Bronchial smooth muscle cell (primary cell): ENCODE results near the gene LY6G6F. TPM values are rescaled to one million over a fixed set of nuclear protein-coding genes. Genes with fewer than 3 reads are reported as not detected.

Experiments
- total RNA-seq: library from RNA; depleted of rRNA; stranded (reverse); fragments of >200 nt; gene quantifications from 2 replicates; pipeline ENCODE4 v1.2.1, GENCODE V29; 2014

LY6G6F gene
- total RNA-seq, 1 donor from 2014 or later: not detected

Other genes with a start within 250 kb of the LY6G6F start
- gene MICB, start 208.7 kb upstream of the LY6G6F start, total RNA-seq: 3.1 and 6.1 TPM in 2 replicates
- not detected in 2 replicates for gene MCCD1, start 177.9 kb upstream of the LY6G6F start, total RNA-seq
- gene DDX39B, start 164.9 kb upstream of the LY6G6F start, total RNA-seq: 324 and 339 TPM in 2 replicates
- 8.9 and 10.4 TPM in 2 replicates for gene ATP6V1G2, start 160.3 kb upstream of the LY6G6F start, total RNA-seq
- gene NFKBIL1, start 159.3 kb upstream of the LY6G6F start, total RNA-seq: 32.9 and 39.4 TPM in 2 replicates
- gene LTA, start 134.6 kb upstream of the LY6G6F start, total RNA-seq: not detected in 2 replicates
- gene TNF, start 131.3 kb upstream of the LY6G6F start, total RNA-seq: not detected in 2 replicates
- gene LTB, start 124.4 kb upstream of the LY6G6F start, total RNA-seq: not detected in 2 replicates
- 0.09 and 0.32 TPM in 2 replicates for gene LST1, start 120.6 kb upstream of the LY6G6F start, total RNA-seq
- gene NCR3, start 113.9 kb upstream of the LY6G6F start, total RNA-seq: not detected in 2 replicates
- gene AIF1, start 91.6 kb upstream of the LY6G6F start, total RNA-seq: not detected in 2 replicates
- 18.4 and 18.6 TPM in 2 replicates for gene PRRC2A, start 86.2 kb upstream of the LY6G6F start, total RNA-seq
- 81.1 and 90.6 TPM in 2 replicates for gene BAG6, start 54.2 kb upstream of the LY6G6F start, total RNA-seq
- gene APOM, start 51.0 kb upstream of the LY6G6F start, total RNA-seq: 1.6 and 1.8 TPM in 2 replicates
- gene C6orf47, start 46.1 kb upstream of the LY6G6F start, total RNA-seq: 16.9 and 19.9 TPM in 2 replicates
- 12.2 and 14.3 TPM in 2 replicates for gene GPANK1, start 41.9 kb upstream of the LY6G6F start, total RNA-seq
- 70.2 and 83.9 TPM in 2 replicates for gene CSNK2B, start 40.8 kb upstream of the LY6G6F start, total RNA-seq
- 2.2 and 4.0 TPM in 2 replicates for gene LY6G5B, start 36.9 kb upstream of the LY6G6F start, total RNA-seq
- gene LY6G5C, start 25.8 kb upstream of the LY6G6F start, total RNA-seq: 0.09 and 0.63 TPM in 2 replicates
- 54.5 and 96.4 TPM in 2 replicates for gene ABHD16A, start 3.5 kb upstream of the LY6G6F start, total RNA-seq
- gene LY6G6D, start 8.5 kb downstream of the LY6G6F start, total RNA-seq: 0.47 TPM in 1 of 2 replicates, not detected in the other
- not detected in 2 replicates for gene LY6G6C, start 14.9 kb downstream of the LY6G6F start, total RNA-seq
- gene MPIG6B, start 16.5 kb downstream of the LY6G6F start, total RNA-seq: not detected in 2 replicates
- gene DDAH2, start 22.4 kb downstream of the LY6G6F start, total RNA-seq: 152 and 207 TPM in 2 replicates
- 521 and 664 TPM in 2 replicates for gene CLIC1, start 29.7 kb downstream of the LY6G6F start, total RNA-seq
- 2.7 and 3.6 TPM in 2 replicates for gene MSH5, start 33.1 kb downstream of the LY6G6F start, total RNA-seq
- gene SAPCD1, start 55.8 kb downstream of the LY6G6F start, total RNA-seq: 0.26 and 1.3 TPM in 2 replicates
- gene VWA7, start 70.5 kb downstream of the LY6G6F start, total RNA-seq: 0.79 and 0.86 TPM in 2 replicates
- 28.1 and 36.1 TPM in 2 replicates for gene VARS1, start 88.9 kb downstream of the LY6G6F start, total RNA-seq
- 17.8 and 19.1 TPM in 2 replicates for gene LSM2, start 100.1 kb downstream of the LY6G6F start, total RNA-seq
- 1.7 and 2.3 TPM in 2 replicates for gene HSPA1L, start 108.4 kb downstream of the LY6G6F start, total RNA-seq
- 92.2 and 182 TPM in 2 replicates for gene HSPA1A, start 108.7 kb downstream of the LY6G6F start, total RNA-seq
- 149 and 280 TPM in 2 replicates for gene HSPA1B, start 120.9 kb downstream of the LY6G6F start, total RNA-seq
- 73.7 and 87.3 TPM in 2 replicates for gene NEU1, start 156.0 kb downstream of the LY6G6F start, total RNA-seq
- 0.52 TPM in 1 of 2 replicates, not detected in the other for gene SLC44A4, start 172.1 kb downstream of the LY6G6F start, total RNA-seq
- 76.3 and 106 TPM in 2 replicates for gene EHMT2, start 190.8 kb downstream of the LY6G6F start, total RNA-seq
- gene ZBTB12, start 195.2 kb downstream of the LY6G6F start, total RNA-seq: 9.6 and 14.6 TPM in 2 replicates
- 0.86 and 2.0 TPM in 2 replicates for gene C2, start 220.9 kb downstream of the LY6G6F start, total RNA-seq
- 33.7 and 56.8 TPM in 2 replicates for gene CFB, start 239.2 kb downstream of the LY6G6F start, total RNA-seq